Calu3 (cell line): ENCODE measurements around the gene UNKL. TPM values are rescaled to one million over a fixed set of nuclear protein-coding genes. Genes with fewer than 3 reads are reported as not detected.

ENCODE experiments used
- BruUV-seq: library from RNA; stranded (reverse); fragments of 400-500 nt; replicated peaks from 2 replicates; lab custom pipeline; 2021; lab: Mats Ljungman, UMichigan
- CTCF ChIA-PET: fragments of 300-600 bp; sonication (Branson Sonifier 250); formaldehyde crosslinking; loops from one replicate; lab custom pipeline; 2022; ENCODE audit warnings: antibody characterized with exemption; lab: Charles Lee
- DNase-seq: peaks from one replicate; pipeline ENCODE4 v3.0.0; 2022
- H3K27ac Mint-ChIP-seq: one replicate; pipeline ENCODE4 v1.8.0; 2022; ENCODE audit warnings: mixed read lengths; ENCODE audit not compliant: unreplicated experiment
- H3K27me3 Mint-ChIP-seq: one replicate; pipeline ENCODE4 v1.8.0; 2022; ENCODE audit warnings: mixed read lengths; ENCODE audit not compliant: unreplicated experiment
- H3K36me3 Mint-ChIP-seq: one replicate; pipeline ENCODE4 v1.8.0; 2022; ENCODE audit warnings: mild to moderate bottlenecking, moderate library complexity, mixed read lengths; ENCODE audit not compliant: insufficient read depth, unreplicated experiment
- H3K4me1 Mint-ChIP-seq: one replicate; pipeline ENCODE4 v1.8.0; 2022; ENCODE audit warnings: mild to moderate bottlenecking, low read depth, mixed read lengths; ENCODE audit not compliant: unreplicated experiment
- H3K4me3 Mint-ChIP-seq: one replicate; pipeline ENCODE4 v1.8.0; 2022; ENCODE audit warnings: mild to moderate bottlenecking, low read depth, moderate library complexity, mixed read lengths; ENCODE audit not compliant: unreplicated experiment
- H3K9me3 Mint-ChIP-seq: one replicate; pipeline ENCODE4 v1.8.0; 2022; ENCODE audit warnings: low read depth, mixed read lengths; ENCODE audit not compliant: unreplicated experiment
- CTCF ChIP-seq: fragments of 200-600 bp; IDR thresholded peaks from one replicate; pipeline ENCODE4 v1.8.0; 2022; ENCODE audit warnings: antibody characterized with exemption; ENCODE audit not compliant: unreplicated experiment
- intact Hi-C: fragments of 100-400 bp; cut with micrococcal nuclease; formaldehyde crosslinking; loops from one replicate; pipeline ENCODE4 v1.10.0; 2022; ENCODE audit not compliant: unreplicated experiment
- total RNA-seq: library from RNA; stranded (reverse); gene quantifications from 2 replicates; pipeline ENCODE4 v1.2.3, GENCODE V29; 2022

UNKL gene
- total RNA-seq, 1 experiment from 2014 or later: 35.5 TPM

- H3K9me3 Mint-ChIP-seq: no peaks in the 10 kb centered on the region
- H3K4me3 Mint-ChIP-seq: no peak overlapping the region
- H3K4me1 Mint-ChIP-seq: no peaks in the 10 kb centered on the region
- H3K36me3 Mint-ChIP-seq: peaks cover 24% of the 10 kb centered on the region
- no peak for DNase-seq
- peaks cover 16% of the 10 kb centered on the region for H3K27me3 Mint-ChIP-seq
- CTCF ChIA-PET: interaction anchor here (0.7 kb wide), 2 partner anchors 9 to 162 kb away, joined by 3 read pairs; partner anchors contain the start of gene UNKL
- H3K27ac Mint-ChIP-seq: no peak overlapping the region
- intact Hi-C loops: no loop called here
- TF ChIP-seq CTCF: no peak
- no TSS peak for BruUV-seq
These were observed 9.5 kb upstream of the UNKL start for GRCh38 chr16:1424028-1424427.

DNA sequence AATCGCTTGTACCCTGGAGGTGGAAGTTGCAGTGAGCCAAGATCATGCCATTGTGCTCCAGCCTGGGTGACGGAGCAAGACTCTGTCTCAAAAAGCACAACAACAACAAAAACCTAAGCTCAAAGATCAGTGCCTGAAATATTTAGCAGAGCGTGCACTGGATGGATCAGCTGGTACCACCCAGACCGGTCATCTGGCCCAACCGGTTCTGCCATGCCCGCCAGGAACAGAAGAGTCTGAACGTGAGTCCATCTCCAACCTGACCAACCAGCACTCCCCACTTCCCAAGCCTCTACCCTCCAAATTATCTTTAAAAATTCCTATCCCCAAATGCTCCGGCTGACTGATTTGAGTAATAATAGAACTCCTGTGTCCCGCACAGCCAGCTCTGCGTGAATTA lies 7.6 kb upstream of the UNKL start:
- CTCF ChIA-PET: interaction anchor here (1.7 kb wide), 1 partner anchor 16 kb away, joined by 4 read pairs; no protein-coding TSS in a partner anchor
- intact Hi-C loops: no loop called here

DNA sequence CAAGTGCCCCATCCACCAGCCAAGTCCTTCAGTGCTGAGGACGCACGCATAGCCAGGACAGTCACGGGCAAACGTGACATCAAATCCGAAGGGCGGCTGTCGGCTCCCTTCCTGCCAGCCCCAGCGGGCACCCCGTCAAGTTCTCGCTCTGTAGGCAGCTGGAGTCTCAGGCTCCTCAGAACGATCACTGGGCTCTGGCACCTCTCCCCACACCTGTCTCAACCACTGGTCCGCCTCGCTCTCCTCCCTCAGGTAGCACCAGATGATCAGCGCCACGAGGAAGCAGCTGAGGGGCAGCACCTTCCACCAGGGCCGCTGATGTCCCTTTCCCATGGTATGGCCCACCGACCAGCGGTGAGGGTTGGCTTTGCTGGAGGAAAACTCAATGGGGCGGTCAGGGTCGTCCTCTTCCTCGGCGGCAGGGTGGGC lies 5.6 kb upstream of the UNKL start:
- no peak for TF ChIP-seq CTCF
- CTCF ChIA-PET: interaction anchor here (0.8 to 1.7 kb wide), 7 partner anchors 9 to 286 kb away, joined by 3 to 5 read pairs (median 4); partner anchors contain the start of genes IFT140 and MAPK8IP3
- Mint-ChIP-seq H3K27ac (peak overlapping the region; percentile 91), H3K27me3 (no peaks in the 10 kb centered on the region), H3K4me3 (peak overlapping the region; percentile 81), H3K4me1 (no peaks in the 10 kb centered on the region), H3K36me3 (peaks cover 54% of the 10 kb centered on the region), H3K9me3 (no peaks in the 10 kb centered on the region)
- BruUV-seq: TSS peak; percentile 88
- no peak for DNase-seq
- intact Hi-C loops: no loop called here

More for the DNA sequence above, 7.6 kb upstream of the UNKL start:
- Mint-ChIP-seq H3K27ac (no peak overlapping the region), H3K4me1 (no peaks in the 10 kb centered on the region), H3K27me3 (no peaks in the 10 kb centered on the region), H3K9me3 (no peaks in the 10 kb centered on the region), H3K36me3 (peaks cover 38% of the 10 kb centered on the region), H3K4me3 (peak overlapping the region; percentile 81)
- DNase-seq: no peak
- TF ChIP-seq CTCF: no peak
- no TSS peak for BruUV-seq

- no TSS peak for BruUV-seq
- DNase-seq: no peak
- no peak overlapping the region for H3K27ac Mint-ChIP-seq
- TF ChIP-seq CTCF: no peak
- peaks cover 68% of the 10 kb centered on the region for H3K36me3 Mint-ChIP-seq
- H3K4me1 Mint-ChIP-seq: no peaks in the 10 kb centered on the region
- H3K27me3 Mint-ChIP-seq: no peaks in the 10 kb centered on the region
- intact Hi-C loops: no loop called here
- H3K9me3 Mint-ChIP-seq: no peaks in the 10 kb centered on the region
- CTCF ChIA-PET: interaction anchor here (0.6 to 0.7 kb wide), 2 partner anchors 76 to 132 kb away, joined by 3 to 4 read pairs; no protein-coding TSS in a partner anchor
- no peak overlapping the region for H3K4me3 Mint-ChIP-seq
These were observed 2.0 kb upstream of the UNKL start for GRCh38 chr16:1416521-1416941.
